ENCODE data around the gene SNX9.

SNX9 gene

GRCh38 chr6:157982563-157983405 lies 159.7 kb downstream of the SNX9 start:
- DNase-seq: peak; percentile 19

- DNase-seq: no peak
These were observed 160.5 kb downstream of the SNX9 start for GRCh38 chr6:157983406-157984119.

GRCh38 chr6:157984128-157984527 lies 161.1 kb downstream of the SNX9 start:
- DNase-seq: no peak

- DNase-seq: peak; percentile 21
These were observed 161.7 kb downstream of the SNX9 start for GRCh38 chr6:157984686-157985225.

GRCh38 chr6:157985378-157986155 lies 162.5 kb downstream of the SNX9 start:
- DNase-seq: no peak

GRCh38 chr6:157987788-157988699 lies 165.0 kb downstream of the SNX9 start:
- no peak for DNase-seq

GRCh38 chr6:157988700-157989063 lies 165.6 kb downstream of the SNX9 start:
- no peak for DNase-seq

- peak; percentile 42 for DNase-seq
These were observed 166.7 kb downstream of the SNX9 start for GRCh38 chr6:157989541-157990289.

- peak; percentile 53 for DNase-seq
These were observed 167.4 kb downstream of the SNX9 start for GRCh38 chr6:157990321-157991066.

GRCh38 chr6:157991067-157991432 lies 168.0 kb downstream of the SNX9 start:
- no peak for DNase-seq

- no peak for DNase-seq
These were observed 170.0 kb downstream of the SNX9 start for GRCh38 chr6:157993076-157993475.

- DNase-seq: no peak
These were observed 171.2 kb downstream of the SNX9 start for GRCh38 chr6:157994125-157994795.
